Calu3 (cell line): ENCODE data around the gene SKI. TPM values are rescaled to one million over a fixed set of nuclear protein-coding genes. Genes with fewer than 3 reads are reported as not detected.

ENCODE experiments used
- BruUV-seq: library from RNA; stranded (reverse); fragments of 400-500 nt; replicated peaks from 2 replicates; lab custom pipeline; 2021; lab: Mats Ljungman, UMichigan
- CTCF ChIA-PET: fragments of 300-600 bp; sonication (Branson Sonifier 250); formaldehyde crosslinking; loops from one replicate; lab custom pipeline; 2022; ENCODE audit warnings: antibody characterized with exemption; lab: Charles Lee
- DNase-seq: peaks from one replicate; pipeline ENCODE4 v3.0.0; 2022
- H3K27ac Mint-ChIP-seq: one replicate; pipeline ENCODE4 v1.8.0; 2022; ENCODE audit warnings: mixed read lengths; ENCODE audit not compliant: unreplicated experiment
- H3K27me3 Mint-ChIP-seq: one replicate; pipeline ENCODE4 v1.8.0; 2022; ENCODE audit warnings: mixed read lengths; ENCODE audit not compliant: unreplicated experiment
- H3K36me3 Mint-ChIP-seq: one replicate; pipeline ENCODE4 v1.8.0; 2022; ENCODE audit warnings: mild to moderate bottlenecking, moderate library complexity, mixed read lengths; ENCODE audit not compliant: insufficient read depth, unreplicated experiment
- H3K4me1 Mint-ChIP-seq: one replicate; pipeline ENCODE4 v1.8.0; 2022; ENCODE audit warnings: mild to moderate bottlenecking, low read depth, mixed read lengths; ENCODE audit not compliant: unreplicated experiment
- H3K4me3 Mint-ChIP-seq: one replicate; pipeline ENCODE4 v1.8.0; 2022; ENCODE audit warnings: mild to moderate bottlenecking, low read depth, moderate library complexity, mixed read lengths; ENCODE audit not compliant: unreplicated experiment
- H3K9me3 Mint-ChIP-seq: one replicate; pipeline ENCODE4 v1.8.0; 2022; ENCODE audit warnings: low read depth, mixed read lengths; ENCODE audit not compliant: unreplicated experiment
- intact Hi-C: fragments of 100-400 bp; cut with micrococcal nuclease; formaldehyde crosslinking; loops from one replicate; pipeline ENCODE4 v1.10.0; 2022; ENCODE audit not compliant: unreplicated experiment
- total RNA-seq: library from RNA; stranded (reverse); gene quantifications from 2 replicates; pipeline ENCODE4 v1.2.3, GENCODE V29; 2022
- TF ChIP-seq, protein P1 (sequence below): fragments of 200-600 bp; IDR thresholded peaks from one replicate; pipeline ENCODE4 v1.8.0; 2022; ENCODE audit warnings: antibody characterized with exemption; ENCODE audit not compliant: unreplicated experiment

Gene SKI
- total RNA-seq, 1 experiment from 2014 or later = 33.8 TPM

DNA sequence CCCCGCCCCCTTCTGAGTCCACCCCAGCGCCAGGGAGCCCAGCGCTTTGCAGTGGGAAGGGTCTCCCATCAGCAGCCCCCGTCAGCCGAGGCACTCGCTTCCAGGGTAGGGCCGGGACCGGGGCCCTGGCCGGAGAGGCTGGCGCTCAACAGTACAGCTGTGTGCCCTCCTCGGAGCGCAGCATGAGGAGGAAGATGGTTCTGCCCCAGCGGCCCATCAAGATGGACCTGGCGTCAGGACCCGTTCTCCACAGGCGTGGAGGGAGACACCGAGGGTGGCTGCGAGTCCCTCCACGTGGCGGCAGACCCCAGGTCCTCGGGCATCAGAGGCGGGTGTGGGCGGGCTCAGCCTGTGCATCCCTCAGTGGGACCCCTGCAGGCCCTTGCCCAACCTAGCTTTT is 109.0 kb downstream of the SKI start:
- H3K27ac Mint-ChIP-seq = no peak overlapping the region
- CTCF ChIA-PET = interaction anchor here (0.6 kb wide), 1 partner anchor 164 kb away, joined by 3 read pairs; no protein-coding TSS in a partner anchor
- no TSS peak for BruUV-seq

DNA sequence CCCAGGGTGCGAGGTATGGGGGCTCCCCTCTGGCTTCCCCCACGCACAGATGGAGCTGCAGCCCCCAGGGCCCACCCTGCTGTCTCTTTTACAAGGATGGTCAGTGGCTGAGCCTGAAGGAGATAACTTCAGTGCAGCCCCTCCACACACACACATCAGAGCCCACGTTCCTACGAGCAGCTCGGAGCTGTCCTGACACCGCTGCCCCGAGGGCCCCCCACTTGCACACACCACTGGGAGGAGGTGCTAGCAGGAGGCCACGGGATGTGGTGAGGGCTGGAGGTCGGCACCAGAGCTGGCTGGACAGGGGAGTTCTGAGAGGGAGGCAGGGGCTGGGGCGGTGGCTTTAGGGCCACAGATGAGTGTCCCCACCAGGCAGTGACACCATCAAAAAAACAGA is 109.4 kb downstream of the SKI start:
- intact Hi-C loops = no loop called here
- Mint-ChIP-seq H3K9me3 (no peaks in the 10 kb centered on the region), H3K4me3 (no peak overlapping the region), H3K27ac (no peak overlapping the region), H3K4me1 (no peaks in the 10 kb centered on the region), H3K27me3 (no peaks in the 10 kb centered on the region), H3K36me3 (peaks cover 6% of the 10 kb centered on the region)
- no peak for DNase-seq
- no TSS peak for BruUV-seq
- CTCF ChIA-PET = interaction anchor here (0.6 kb wide), 1 partner anchor 164 kb away, joined by 3 read pairs; no protein-coding TSS in a partner anchor
- TF ChIP-seq, protein P1, sequence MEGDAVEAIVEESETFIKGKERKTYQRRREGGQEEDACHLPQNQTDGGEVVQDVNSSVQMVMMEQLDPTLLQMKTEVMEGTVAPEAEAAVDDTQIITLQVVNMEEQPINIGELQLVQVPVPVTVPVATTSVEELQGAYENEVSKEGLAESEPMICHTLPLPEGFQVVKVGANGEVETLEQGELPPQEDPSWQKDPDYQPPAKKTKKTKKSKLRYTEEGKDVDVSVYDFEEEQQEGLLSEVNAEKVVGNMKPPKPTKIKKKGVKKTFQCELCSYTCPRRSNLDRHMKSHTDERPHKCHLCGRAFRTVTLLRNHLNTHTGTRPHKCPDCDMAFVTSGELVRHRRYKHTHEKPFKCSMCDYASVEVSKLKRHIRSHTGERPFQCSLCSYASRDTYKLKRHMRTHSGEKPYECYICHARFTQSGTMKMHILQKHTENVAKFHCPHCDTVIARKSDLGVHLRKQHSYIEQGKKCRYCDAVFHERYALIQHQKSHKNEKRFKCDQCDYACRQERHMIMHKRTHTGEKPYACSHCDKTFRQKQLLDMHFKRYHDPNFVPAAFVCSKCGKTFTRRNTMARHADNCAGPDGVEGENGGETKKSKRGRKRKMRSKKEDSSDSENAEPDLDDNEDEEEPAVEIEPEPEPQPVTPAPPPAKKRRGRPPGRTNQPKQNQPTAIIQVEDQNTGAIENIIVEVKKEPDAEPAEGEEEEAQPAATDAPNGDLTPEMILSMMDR = no peak

More for the DNA sequence above, 109.0 kb downstream of the SKI start:
- Mint-ChIP-seq H3K27me3 (no peaks in the 10 kb centered on the region), H3K4me1 (no peaks in the 10 kb centered on the region), H3K36me3 (peaks cover 6% of the 10 kb centered on the region), H3K4me3 (no peak overlapping the region), H3K9me3 (no peaks in the 10 kb centered on the region)
- TF ChIP-seq, protein P1 = no peak
- intact Hi-C loops = no loop called here
- DNase-seq = no peak

DNA sequence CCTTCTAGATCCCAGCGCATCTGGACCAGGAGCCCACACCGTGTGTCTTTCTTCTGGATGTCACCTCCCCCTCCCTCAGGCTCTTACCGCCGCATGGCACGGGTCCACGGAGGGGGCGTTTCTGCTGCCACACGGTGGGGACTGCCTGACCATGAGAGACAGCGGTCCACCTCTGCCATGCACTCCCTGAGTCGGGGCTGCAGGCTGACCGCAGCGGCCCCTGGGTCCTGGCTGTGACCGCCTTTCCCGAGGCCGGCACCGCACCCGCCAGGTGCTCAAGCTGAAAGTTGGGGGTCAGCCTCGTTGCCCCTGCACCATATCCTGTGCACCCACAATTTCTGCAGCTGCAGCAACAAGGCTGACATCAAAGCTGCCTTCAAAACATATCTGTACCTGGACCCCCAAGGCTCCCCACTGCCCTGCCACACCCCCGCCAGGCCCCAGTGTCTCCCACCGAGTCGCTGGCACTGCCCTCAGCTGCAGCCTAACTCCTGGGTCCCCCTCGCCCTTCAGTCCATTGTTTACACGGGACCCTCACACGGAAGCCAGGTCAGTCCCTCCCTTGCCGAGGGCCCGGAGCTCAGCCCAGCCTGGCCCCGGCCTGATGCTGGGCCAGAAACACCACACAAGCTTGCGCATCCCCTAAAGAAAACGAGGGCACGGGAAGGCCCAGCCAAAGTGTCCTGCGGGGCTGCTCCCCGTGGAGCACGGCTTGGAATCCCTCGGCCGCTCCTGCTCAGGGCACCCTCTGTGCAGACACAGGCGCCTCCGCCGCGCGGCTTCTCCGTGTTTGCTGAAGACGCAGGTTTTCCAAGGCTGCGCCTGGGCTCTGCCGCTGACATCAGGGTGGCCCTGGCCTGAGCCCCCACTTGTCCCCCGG is 111.3 kb downstream of the SKI start:
- intact Hi-C loops = no loop called here
- no peak overlapping the region for H3K27ac Mint-ChIP-seq

DNA sequence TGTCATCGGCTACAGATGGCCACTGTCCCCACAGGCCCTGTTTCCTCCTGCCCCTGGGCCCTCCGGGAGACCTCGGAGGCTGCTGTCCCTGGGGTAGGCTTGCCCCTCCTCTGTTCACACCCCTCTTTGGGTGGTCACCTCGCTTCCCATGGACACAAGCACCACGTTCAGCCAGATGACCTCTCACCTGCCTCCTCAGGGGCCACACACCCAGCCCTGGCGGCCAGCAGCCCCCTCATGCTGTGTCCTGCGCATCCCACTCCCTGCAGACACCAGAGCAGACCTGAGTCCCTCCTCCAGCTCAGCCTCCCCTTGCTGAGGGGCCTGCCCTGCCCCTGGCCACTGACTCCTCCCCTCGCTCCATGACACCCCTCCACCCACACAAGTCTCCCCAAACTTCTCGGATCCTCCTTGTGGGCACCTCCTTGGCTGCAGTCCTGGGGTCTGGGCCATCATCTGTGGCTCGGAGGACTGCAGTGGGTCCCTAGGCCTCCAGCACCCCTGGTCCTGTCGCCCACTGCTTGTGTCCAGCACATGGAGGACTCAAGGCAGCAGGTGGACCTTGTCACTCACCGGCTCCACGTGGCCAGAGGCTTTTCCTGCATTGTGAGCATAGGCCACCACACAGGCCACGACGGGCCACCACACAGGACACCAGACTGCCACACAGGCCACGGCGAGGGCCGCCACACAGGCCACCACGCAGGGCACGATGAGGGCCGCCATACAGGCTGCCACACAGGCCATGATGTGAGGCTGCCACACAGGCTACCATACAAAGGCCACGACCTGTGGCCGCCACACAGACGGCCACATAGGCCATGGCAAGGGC is 112.2 kb downstream of the SKI start:
- BruUV-seq = no TSS peak
- DNase-seq = no peak
- no peaks in the 10 kb centered on the region for H3K9me3 Mint-ChIP-seq
- H3K27ac Mint-ChIP-seq = no peak overlapping the region
- TF ChIP-seq, protein P1 = no peak
- no peak overlapping the region for H3K4me3 Mint-ChIP-seq
- intact Hi-C loops = no loop called here
- H3K4me1 Mint-ChIP-seq = no peaks in the 10 kb centered on the region
- CTCF ChIA-PET = interaction anchor here (0.6 kb wide), 1 partner anchor 44 kb away, joined by 3 read pairs; no protein-coding TSS in a partner anchor
- no peaks in the 10 kb centered on the region for H3K27me3 Mint-ChIP-seq
- no peaks in the 10 kb centered on the region for H3K36me3 Mint-ChIP-seq

More for the DNA sequence above, 111.3 kb downstream of the SKI start:
- CTCF ChIA-PET = interaction anchor here (0.6 kb wide), 1 partner anchor 43 kb away, joined by 3 read pairs; no protein-coding TSS in a partner anchor
- H3K9me3 Mint-ChIP-seq = no peaks in the 10 kb centered on the region
- TF ChIP-seq, protein P1 = no peak
- no TSS peak for BruUV-seq
- no peak for DNase-seq
- H3K36me3 Mint-ChIP-seq = no peaks in the 10 kb centered on the region
- H3K4me1 Mint-ChIP-seq = no peaks in the 10 kb centered on the region
- H3K4me3 Mint-ChIP-seq = no peak overlapping the region
- no peaks in the 10 kb centered on the region for H3K27me3 Mint-ChIP-seq
